ENCODE results near the gene HACD2. TPM values are rescaled to one million over a fixed set of nuclear protein-coding genes. Genes with fewer than 3 reads are reported as not detected.
A peak's percentile ranks its signal among the peaks of the same experiment; 100 is the strongest.

The HACD2 gene
- total RNA-seq, 4 donors from 2014 or later = 24.9 to 51.6 (median 36.0) TPM

DNA sequence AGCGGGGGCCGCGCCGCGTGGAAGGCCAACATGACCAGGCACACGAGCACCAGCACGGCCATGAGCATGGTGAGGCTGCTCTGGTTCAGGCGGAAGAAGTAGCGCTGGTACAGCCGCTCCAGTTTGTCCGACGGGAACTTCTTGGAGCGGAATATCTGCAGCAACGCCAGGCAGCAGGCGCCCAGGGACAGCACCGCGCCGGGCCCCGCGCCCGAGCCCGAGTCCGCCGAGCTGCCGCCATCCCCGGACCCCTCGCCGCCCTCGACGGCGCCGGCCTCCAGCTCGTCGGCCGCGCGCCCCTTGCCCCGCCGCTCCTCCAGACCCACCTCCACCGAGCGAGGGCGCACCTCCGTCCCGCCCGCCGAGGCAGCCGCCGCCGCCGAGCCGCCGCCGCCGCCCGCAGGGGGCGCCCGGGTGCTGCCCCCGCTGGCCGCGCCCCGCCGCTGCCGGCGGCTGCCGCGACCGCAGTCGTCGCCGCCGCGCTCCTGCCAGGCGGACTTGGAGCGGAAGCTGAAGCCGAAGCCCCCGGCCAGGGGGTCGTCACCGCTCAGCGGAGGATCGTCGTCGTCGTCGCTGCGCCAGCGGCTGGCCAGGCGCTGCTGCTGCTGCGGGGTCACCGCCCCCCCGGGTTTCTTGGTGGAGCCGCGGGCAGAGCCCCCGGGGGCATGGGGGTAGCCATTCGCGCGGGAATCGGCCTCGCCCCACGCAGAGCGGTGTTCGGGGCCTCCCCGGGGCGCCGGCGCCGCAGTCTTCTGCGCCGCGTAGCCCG lies 136.9 kb downstream of the HACD2 start:
- DNase-seq (ENCODE audit: low spot score in 2 of 2) = no peak

GRCh38 chr3:123447416-123447748 lies 137.5 kb downstream of the HACD2 start:
- peaks cover 0 to 36% (median 18%) of the 10 kb centered on the region in 4 donors for H3K4me1 ChIP-seq

More for the DNA sequence above, 136.9 kb downstream of the HACD2 start:
- 32 to 65% methylated on average over 17 to 20 of the region's 110 CpGs for WGBS, 2 donors
- Histone ChIP-seq H3K9me3 (no peaks in the 10 kb centered on the region), H3K4me3 (peak overlapping the region; percentile 52 to 80 (median 52)), H3K4me1 (peaks cover 0 to 36% (median 18%) of the 10 kb centered on the region in 4 donors), H3K36me3 (no peaks in the 10 kb centered on the region), H3K27me3 (peaks cover 0 to 47% of the 10 kb centered on the region in 2 donors), H3K27ac (peak overlapping the region in 1 of 4 donors; percentile 80)
- TF ChIP-seq, protein P1, sequence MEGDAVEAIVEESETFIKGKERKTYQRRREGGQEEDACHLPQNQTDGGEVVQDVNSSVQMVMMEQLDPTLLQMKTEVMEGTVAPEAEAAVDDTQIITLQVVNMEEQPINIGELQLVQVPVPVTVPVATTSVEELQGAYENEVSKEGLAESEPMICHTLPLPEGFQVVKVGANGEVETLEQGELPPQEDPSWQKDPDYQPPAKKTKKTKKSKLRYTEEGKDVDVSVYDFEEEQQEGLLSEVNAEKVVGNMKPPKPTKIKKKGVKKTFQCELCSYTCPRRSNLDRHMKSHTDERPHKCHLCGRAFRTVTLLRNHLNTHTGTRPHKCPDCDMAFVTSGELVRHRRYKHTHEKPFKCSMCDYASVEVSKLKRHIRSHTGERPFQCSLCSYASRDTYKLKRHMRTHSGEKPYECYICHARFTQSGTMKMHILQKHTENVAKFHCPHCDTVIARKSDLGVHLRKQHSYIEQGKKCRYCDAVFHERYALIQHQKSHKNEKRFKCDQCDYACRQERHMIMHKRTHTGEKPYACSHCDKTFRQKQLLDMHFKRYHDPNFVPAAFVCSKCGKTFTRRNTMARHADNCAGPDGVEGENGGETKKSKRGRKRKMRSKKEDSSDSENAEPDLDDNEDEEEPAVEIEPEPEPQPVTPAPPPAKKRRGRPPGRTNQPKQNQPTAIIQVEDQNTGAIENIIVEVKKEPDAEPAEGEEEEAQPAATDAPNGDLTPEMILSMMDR (IDR thresholded peaks at IDR 0.05) = peak in 1 of 5 experiments; percentile 17
- no peak for TF ChIP-seq EP300 (IDR thresholded peaks at IDR 0.05)

DNA sequence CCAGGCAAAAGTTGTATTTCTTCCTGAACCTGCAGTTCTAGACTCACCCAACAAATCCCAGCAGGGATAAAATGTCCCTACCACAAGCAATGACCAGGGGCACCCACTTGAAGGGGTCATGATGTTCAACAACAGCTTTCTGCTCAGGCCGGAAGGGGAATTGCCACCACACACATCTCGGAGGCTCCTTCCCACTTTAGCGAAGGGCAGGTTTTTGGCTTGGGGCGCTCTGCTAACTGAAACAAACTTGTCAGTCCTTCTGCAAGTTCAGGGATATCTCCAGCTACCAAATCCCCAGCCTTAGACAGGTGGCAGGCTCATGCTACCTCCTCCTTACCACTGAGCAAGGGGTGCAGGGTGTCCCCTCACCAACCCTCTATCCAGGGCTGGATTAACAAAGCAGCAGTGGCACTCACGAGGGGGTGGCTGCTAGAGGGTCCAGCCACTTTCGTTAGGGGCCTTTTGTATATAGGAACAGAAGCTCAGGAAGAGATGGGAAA lies 138.2 kb downstream of the HACD2 start:
- 66 to 95% methylated on average over 6 of the region's 6 CpGs for WGBS, 2 donors
- no peaks in the 10 kb centered on the region for H3K36me3 ChIP-seq
- peak overlapping the region in 1 of 4 donors; percentile 14 for H3K4me3 ChIP-seq
- H3K27me3 ChIP-seq = peaks cover 0 to 47% of the 10 kb centered on the region in 2 donors
- TF ChIP-seq POLR2A (IDR thresholded peaks at IDR 0.05) (no peak), EP300 (IDR thresholded peaks at IDR 0.05) (no peak)
- TF ChIP-seq, protein P1 (IDR thresholded peaks at IDR 0.05) = no peak
- no peak overlapping the region for H3K27ac ChIP-seq
- H3K4me1 ChIP-seq = peaks cover 0 to 36% (median 18%) of the 10 kb centered on the region in 4 donors
- DNase-seq (ENCODE audit: low spot score in 2 of 2) = no peak
- H3K9me3 ChIP-seq = no peaks in the 10 kb centered on the region

More at GRCh38 chr3:123447416-123447748, 137.5 kb downstream of the HACD2 start:
- no peak overlapping the region for H3K27ac ChIP-seq
- DNase-seq (ENCODE audit: low spot score in 2 of 2) = no peak
- WGBS, 2 donors = 93 to 97% methylated on average over 27 of the region's 27 CpGs
- no peaks in the 10 kb centered on the region for H3K9me3 ChIP-seq
- H3K4me3 ChIP-seq = peak overlapping the region in 1 of 4 donors; percentile 80
- TF ChIP-seq POLR2A (IDR thresholded peaks at IDR 0.05) = no peak
- TF ChIP-seq, protein P1 (IDR thresholded peaks at IDR 0.05) = no peak
- no peak for TF ChIP-seq EP300 (IDR thresholded peaks at IDR 0.05)
- H3K36me3 ChIP-seq = no peaks in the 10 kb centered on the region
- peaks cover 0 to 47% of the 10 kb centered on the region in 2 donors for H3K27me3 ChIP-seq

DNA sequence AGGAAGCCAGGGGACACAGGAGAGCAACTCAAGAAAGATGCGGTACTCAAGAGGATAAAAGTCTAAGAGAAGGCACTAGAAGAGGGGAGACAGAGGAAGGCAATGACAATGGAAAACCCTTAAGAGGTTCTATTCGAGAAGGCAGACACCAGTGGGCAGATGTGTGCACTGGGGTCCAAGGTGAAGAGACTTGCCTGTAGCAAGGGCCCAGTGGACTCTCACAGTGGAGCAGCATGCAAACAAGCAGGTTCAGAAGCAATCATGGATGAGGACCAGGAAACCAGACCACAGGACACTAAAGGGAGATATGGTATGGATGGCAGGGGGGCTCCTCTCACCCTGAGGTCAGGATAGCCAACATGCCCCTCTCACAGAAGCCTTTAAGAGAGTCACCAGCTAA lies 138.6 kb downstream of the HACD2 start:
- H3K4me3 ChIP-seq = peak overlapping the region in 1 of 4 donors; percentile 14
- TF ChIP-seq POLR2A (IDR thresholded peaks at IDR 0.05) = no peak
- TF ChIP-seq, protein P1 (IDR thresholded peaks at IDR 0.05) = no peak
- no peak for TF ChIP-seq EP300 (IDR thresholded peaks at IDR 0.05)
- H3K27me3 ChIP-seq = peaks cover 0 to 47% of the 10 kb centered on the region in 2 donors
- no peak overlapping the region for H3K27ac ChIP-seq
- no peaks in the 10 kb centered on the region for H3K36me3 ChIP-seq
- WGBS, 2 donors = 85 to 86% methylated on average over 2 of the region's 2 CpGs
- H3K9me3 ChIP-seq = no peaks in the 10 kb centered on the region
- H3K4me1 ChIP-seq = peaks cover 0 to 36% (median 18%) of the 10 kb centered on the region in 4 donors
- no peak for DNase-seq (ENCODE audit: low spot score in 2 of 2)

- 34 to 48% methylated on average over 2 of the region's 2 CpGs for WGBS, 2 donors
Observed at GRCh38 chr3:123445702-123446101, 139.2 kb downstream of the HACD2 start.

More at GRCh38 chr3:123445702-123446101, 139.2 kb downstream of the HACD2 start:
- H3K4me1 ChIP-seq = peaks cover 0 to 34% (median 16%) of the 10 kb centered on the region in 4 donors
- H3K27ac ChIP-seq = no peak overlapping the region
- H3K4me3 ChIP-seq = peak overlapping the region in 1 of 4 donors; percentile 14
- peaks cover 0 to 42% of the 10 kb centered on the region in 2 donors for H3K27me3 ChIP-seq
- no peak for DNase-seq (ENCODE audit: low spot score in 2 of 2)
- H3K9me3 ChIP-seq = no peaks in the 10 kb centered on the region
- H3K36me3 ChIP-seq = no peaks in the 10 kb centered on the region
- no peak for TF ChIP-seq POLR2A (IDR thresholded peaks at IDR 0.05)
- TF ChIP-seq, protein P1 (IDR thresholded peaks at IDR 0.05) = no peak

Measured in tibial nerve (tissue), 4 donors.